Left kidney (tissue), 8 donors: ENCODE measurements around the gene POPDC3. TPM values are rescaled to one million over a fixed set of nuclear protein-coding genes. Genes with fewer than 3 reads are reported as not detected.
"Not testable (repeated sequence)": the region's sequence is repeated elsewhere in the genome, so short reads cannot be mapped to it uniquely, and the experiment has no call there.

Experiments
- DNase-seq: peaks from one replicate; pipeline ENCODE4 v3.0.0-alpha.2; 2013
- long read RNA-seq, 8 donors: transcript quantifications; one replicate each; lab custom pipeline, GENCODE V29; 2026
- polyA plus RNA-seq: library from polyadenylated mRNA; unstranded; fragments of 120-200 nt; gene quantifications from one replicate; pipeline ENCODE4 v1.2.1, GENCODE V29; 2013; ENCODE audit not compliant: insufficient read length

The POPDC3 gene
- 0.27 TPM for polyA plus RNA-seq
- long read RNA-seq, donor 1 = 0 reads
- long read RNA-seq, donor 2 = 0 reads
- long read RNA-seq, donor 3 = 0 reads
- long read RNA-seq, donor 4 = 0 reads
- long read RNA-seq, donor 5 = 0 reads
- long read RNA-seq, donor 6 = 0 reads
- long read RNA-seq, donor 7, partial matches to known transcripts = 0 of 1 reads
- long read RNA-seq, donor 7, other reads (novel, unspliced or antisense) = 0 of 1 reads
- long read RNA-seq, donor 8, partial matches to known transcripts = 0 of 1 reads
- long read RNA-seq, donor 8, other reads (novel, unspliced or antisense) = 0 of 1 reads

- DNase-seq = peak; percentile 28
Measured at GRCh38 chr6:105179244-105180065, at the start of gene POPDC3. Gene POPDC3, minus strand, starts transcription at chr6:105180014. Its CDS starts 18,105 bp downstream, at chr6:105161909.

- no peak for DNase-seq
Measured at GRCh38 chr6:105227295-105227767, 47.5 kb upstream of the POPDC3 start.

GRCh38 chr6:105226598-105227294 lies 46.9 kb upstream of the POPDC3 start:
- DNase-seq = no peak

- DNase-seq = no peak
Measured at GRCh38 chr6:105223242-105223641, 43.4 kb upstream of the POPDC3 start.

- not testable (repeated sequence) for DNase-seq
Measured at GRCh38 chr6:105221219-105221618, 41.4 kb upstream of the POPDC3 start.

GRCh38 chr6:105220186-105220585 lies 40.4 kb upstream of the POPDC3 start:
- DNase-seq = no peak

- not testable (repeated sequence) for DNase-seq
Measured at GRCh38 chr6:105219218-105219617, 39.4 kb upstream of the POPDC3 start.

- DNase-seq = no peak
Measured at GRCh38 chr6:105215506-105215905, 35.7 kb upstream of the POPDC3 start.

GRCh38 chr6:105214668-105215067 lies 34.9 kb upstream of the POPDC3 start:
- no peak for DNase-seq

- DNase-seq = no peak
Measured at GRCh38 chr6:105213272-105213671, 33.5 kb upstream of the POPDC3 start.

- DNase-seq = no peak
Measured at GRCh38 chr6:105212587-105212986, 32.8 kb upstream of the POPDC3 start.

- no peak for DNase-seq
Measured at GRCh38 chr6:105211831-105212230, 32.0 kb upstream of the POPDC3 start.

GRCh38 chr6:105210932-105211531 lies 31.2 kb upstream of the POPDC3 start:
- DNase-seq = no peak

- DNase-seq = no peak
Measured at GRCh38 chr6:105209950-105210706, 30.3 kb upstream of the POPDC3 start.

- DNase-seq = no peak
Measured at GRCh38 chr6:105207524-105208269, 27.9 kb upstream of the POPDC3 start.

- DNase-seq = no peak
Measured at GRCh38 chr6:105204768-105205167, 25.0 kb upstream of the POPDC3 start.

GRCh38 chr6:105204331-105204730 lies 24.5 kb upstream of the POPDC3 start:
- no peak for DNase-seq

GRCh38 chr6:105202486-105202885 lies 22.7 kb upstream of the POPDC3 start:
- DNase-seq = no peak

GRCh38 chr6:105200133-105200730 lies 20.4 kb upstream of the POPDC3 start:
- no peak for DNase-seq

- no peak for DNase-seq
Measured at GRCh38 chr6:105199711-105200110, 19.9 kb upstream of the POPDC3 start.
